Neuronal stem cell (in vitro differentiated cells): Measurements from ENCODE around the gene MAGI1.
A peak's percentile ranks its signal among the peaks of the same experiment; 100 is the strongest.

Source experiments
- DNase-seq: peaks from one replicate; pipeline ENCODE4 v3.0.0-alpha.2; 2013; ENCODE audit warnings: low spot score
- H2AFZ ChIP-seq: one replicate; pipeline ENCODE4 v1.6.1; 2013; ENCODE audit warnings: mild to moderate bottlenecking, low read length, inconsistent platforms
- H2AK5ac ChIP-seq: 2 replicates; pipeline ENCODE4 v1.6.1; 2013; ENCODE audit warnings: low read depth, mild to moderate bottlenecking, inconsistent platforms, low read length, moderate library complexity, mixed read lengths
- H2BK120ac ChIP-seq: 2 replicates; pipeline ENCODE4 v1.6.1; 2013; ENCODE audit warnings: low read depth, mild to moderate bottlenecking, inconsistent platforms, low read length, moderate library complexity, mixed read lengths
- H2BK12ac ChIP-seq: one replicate; pipeline ENCODE4 v1.6.1; 2013; ENCODE audit warnings: low read length, inconsistent platforms
- H2BK15ac ChIP-seq: 2 replicates; pipeline ENCODE4 v1.6.1; 2013; ENCODE audit warnings: mild to moderate bottlenecking, low read length, inconsistent platforms, mixed read lengths
- H2BK5ac ChIP-seq: one replicate; pipeline ENCODE4 v1.6.1; 2013; ENCODE audit warnings: inconsistent platforms, mild to moderate bottlenecking, low read length, moderate library complexity
- H3K14ac ChIP-seq: one replicate; pipeline ENCODE4 v1.6.1; 2013; ENCODE audit warnings: low read length, inconsistent platforms
- H3K18ac ChIP-seq: 2 replicates; pipeline ENCODE4 v1.6.1; 2013; ENCODE audit warnings: low read length, inconsistent platforms
- H3K23ac ChIP-seq: 2 replicates; pipeline ENCODE4 v1.6.1; 2013; ENCODE audit warnings: low read depth, mild to moderate bottlenecking, mixed read lengths, low read length, inconsistent platforms; ENCODE audit not compliant: poor library complexity
- H3K27ac ChIP-seq: replicated peaks from 3 replicates; pipeline ENCODE4 v1.5.1; 2013; ENCODE audit warnings: low read length, inconsistent platforms
- H3K27me3 ChIP-seq, 3 experiments: 2 replicates each; pipeline ENCODE4 v1.6.1; 2013; ENCODE audit warnings: low read length in 3 of 3, mild to moderate bottlenecking in 2 of 3, inconsistent platforms in 1 of 3, low read depth in 1 of 3, mixed read lengths in 1 of 3, moderate library complexity in 1 of 3; ENCODE audit not compliant: control insufficient read depth in 3 of 3, insufficient read depth in 3 of 3
- H3K36me3 ChIP-seq, 2 donors: replicated peaks in 1 of 2; 2 replicates each; pipeline ENCODE4 v1.6.1; 2013; ENCODE audit warnings: low read length in 2 of 2; ENCODE audit not compliant: control insufficient read depth in 2 of 2, insufficient read depth in 2 of 2
- H3K4ac ChIP-seq: 2 replicates; pipeline ENCODE4 v1.6.1; 2013; ENCODE audit warnings: inconsistent platforms, mild to moderate bottlenecking, low read length, moderate library complexity
- H3K4me1 ChIP-seq, 2 donors: 1 replicate in 1 of 2; 2 replicates in 1 of 2; pipeline ENCODE4 v1.6.1; 2013; ENCODE audit warnings: low read length in 2 of 2, low read depth in 1 of 2; ENCODE audit not compliant: control insufficient read depth in 2 of 2, insufficient read depth in 1 of 2
- H3K4me2 ChIP-seq: one replicate; pipeline ENCODE4 v1.6.1; 2013; ENCODE audit warnings: mild to moderate bottlenecking, low read length, inconsistent platforms; ENCODE audit not compliant: insufficient read depth, poor library complexity, severe bottlenecking
- H3K4me3 ChIP-seq, 2 donors: 2 replicates each; pipeline ENCODE4 v1.5.1; 2013; ENCODE audit warnings: low read length in 2 of 2, mild to moderate bottlenecking in 2 of 2, inconsistent platforms in 1 of 2, moderate library complexity in 1 of 2
- H3K79me1 ChIP-seq: one replicate; pipeline ENCODE4 v1.6.1; 2013; ENCODE audit warnings: low read depth, mild to moderate bottlenecking, inconsistent platforms, low read length, moderate library complexity
- H3K9ac ChIP-seq: one replicate; pipeline ENCODE4 v1.6.1; 2013; ENCODE audit warnings: mild to moderate bottlenecking, low read depth, low read length, inconsistent platforms; ENCODE audit not compliant: poor library complexity
- H3K9me3 ChIP-seq, 2 donors: replicated peaks in 1 of 2; 2 replicates each; pipeline versions ENCODE3 to v1.6.1; 2013; ENCODE audit warnings: low read length in 2 of 2, mild to moderate bottlenecking in 2 of 2, inconsistent platforms in 1 of 2, low read depth in 1 of 2, mixed read lengths in 1 of 2, moderate library complexity in 1 of 2; ENCODE audit not compliant: control insufficient read depth in 2 of 2, insufficient read depth in 1 of 2
- H4K8ac ChIP-seq: one replicate; pipeline ENCODE4 v1.6.1; 2013; ENCODE audit warnings: low read depth, mild to moderate bottlenecking, inconsistent platforms, low read length, moderate library complexity
- H4K91ac ChIP-seq: one replicate; pipeline ENCODE4 v1.6.1; 2013; ENCODE audit warnings: low read length, low read depth, mild to moderate bottlenecking, inconsistent platforms; ENCODE audit not compliant: poor library complexity
- WGBS, 2 donors: extraction: QIAGEN DNeasy Blood & Tissue Kit; methylation state at CpG; one replicate each; pipeline ENCODE4 v1.1.7; 2013; ENCODE audit warnings: missing lambda C conversion rate in 2 of 2, mixed read lengths in 1 of 2; ENCODE audit not compliant: insufficient read length in 2 of 2, insufficient replicate concordance in 1 of 2; ENCODE audit errors: extremely low coverage in 2 of 2; 5-methylcytosine and 5-hydroxymethylcytosine counted together

Gene MAGI1

GRCh38 chr3:66010739-66011655 is 27.7 kb downstream of the MAGI1 start:
- Histone ChIP-seq H2BK15ac (no peak overlapping the region), H3K4me3 (no peak overlapping the region), H2BK12ac (no peak overlapping the region), H3K79me1 (no peaks in the 10 kb centered on the region), H2AK5ac (no peak overlapping the region), H3K4ac (no peak overlapping the region), H3K27ac (no peak overlapping the region), H4K91ac (no peak overlapping the region), H3K9ac (no peak overlapping the region), H3K36me3 (no peaks in the 10 kb centered on the region), H2AFZ (no peak overlapping the region), H2BK120ac (no peak overlapping the region), H3K27me3 (no peaks in the 10 kb centered on the region), H2BK5ac (no peak overlapping the region), H3K4me1 (peaks cover 0 to 10% of the 10 kb centered on the region in 2 donors), H4K8ac (no peak overlapping the region), H3K18ac (peak overlapping the region; percentile 32), H3K9me3 (no peaks in the 10 kb centered on the region), H3K14ac (no peak overlapping the region), H3K4me2 (no peak overlapping the region), H3K23ac (no peak overlapping the region)
- no CpG with 5 or more reads among the region's 10 CpGs for WGBS, 2 donors
- no peak for DNase-seq

GRCh38 chr3:66010348-66010738 is 28.4 kb downstream of the MAGI1 start:
- H3K18ac ChIP-seq: no peak overlapping the region

DNA sequence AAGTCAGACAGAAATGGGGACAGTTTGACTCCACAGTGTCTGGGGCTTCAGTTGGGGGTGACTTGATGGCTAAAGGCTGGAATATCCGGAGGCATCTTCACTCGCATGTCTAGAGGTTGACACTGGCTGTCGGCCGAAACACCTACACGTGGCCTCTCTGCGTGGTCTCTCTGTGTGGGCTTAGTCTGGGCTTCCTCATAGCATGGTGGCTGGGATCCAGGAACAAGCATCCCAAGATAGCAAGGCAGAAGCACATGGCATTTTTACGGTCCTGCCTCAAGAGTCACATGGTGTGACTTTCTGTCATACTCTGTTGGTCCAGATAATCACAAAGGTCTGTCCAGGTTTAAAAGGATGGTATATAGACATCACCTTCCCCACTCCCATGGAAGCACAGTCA is 34.5 kb downstream of the MAGI1 start:
- no peak overlapping the region for H3K4ac ChIP-seq
- no peak overlapping the region for H3K27ac ChIP-seq
- no peaks in the 10 kb centered on the region for H3K27me3 ChIP-seq
- no peak overlapping the region for H3K18ac ChIP-seq
- no peak overlapping the region for H3K4me3 ChIP-seq
- no peaks in the 10 kb centered on the region for H3K36me3 ChIP-seq
- H2BK5ac ChIP-seq: no peak overlapping the region
- H4K91ac ChIP-seq: no peak overlapping the region
- no peak overlapping the region for H3K23ac ChIP-seq
- no CpG with 5 or more reads among the region's 7 CpGs for WGBS, 2 donors
- H3K9me3 ChIP-seq: no peaks in the 10 kb centered on the region
- H2BK15ac ChIP-seq: no peak overlapping the region
- no peak overlapping the region for H2AK5ac ChIP-seq
- no peak overlapping the region for H2AFZ ChIP-seq
- DNase-seq: no peak
- no peaks in the 10 kb centered on the region for H3K79me1 ChIP-seq
- H3K4me2 ChIP-seq: no peak overlapping the region
- H3K4me1 ChIP-seq: peaks cover 0 to 2% of the 10 kb centered on the region in 2 donors
- H2BK120ac ChIP-seq: no peak overlapping the region
- H3K14ac ChIP-seq: no peak overlapping the region
- no peak overlapping the region for H3K9ac ChIP-seq
- no peak overlapping the region for H2BK12ac ChIP-seq
- H4K8ac ChIP-seq: no peak overlapping the region

More at GRCh38 chr3:66010348-66010738, 28.4 kb downstream of the MAGI1 start:
- Histone ChIP-seq H3K4me2 (no peak overlapping the region), H3K9me3 (no peaks in the 10 kb centered on the region), H3K36me3 (no peaks in the 10 kb centered on the region), H2BK15ac (no peak overlapping the region), H4K8ac (no peak overlapping the region), H3K9ac (no peak overlapping the region), H2BK12ac (no peak overlapping the region), H3K4me1 (peaks cover 0 to 10% of the 10 kb centered on the region in 2 donors), H4K91ac (no peak overlapping the region), H3K27me3 (no peaks in the 10 kb centered on the region), H2BK5ac (no peak overlapping the region), H3K4ac (no peak overlapping the region), H3K23ac (no peak overlapping the region), H3K4me3 (no peak overlapping the region), H2BK120ac (no peak overlapping the region), H3K14ac (no peak overlapping the region), H2AFZ (no peak overlapping the region), H2AK5ac (no peak overlapping the region), H3K27ac (no peak overlapping the region), H3K79me1 (no peaks in the 10 kb centered on the region)
- no CpG with 5 or more reads among the region's 4 CpGs for WGBS, 2 donors
- no peak for DNase-seq

- Histone ChIP-seq H2BK15ac (no peak overlapping the region), H4K91ac (no peak overlapping the region), H3K4me2 (no peak overlapping the region), H2AK5ac (no peak overlapping the region), H3K4ac (no peak overlapping the region), H2BK5ac (no peak overlapping the region), H3K23ac (no peak overlapping the region), H3K9ac (no peak overlapping the region), H2AFZ (no peak overlapping the region), H2BK12ac (no peak overlapping the region), H3K4me3 (no peak overlapping the region), H3K36me3 (no peaks in the 10 kb centered on the region), H2BK120ac (no peak overlapping the region), H3K9me3 (no peaks in the 10 kb centered on the region), H3K27ac (no peak overlapping the region), H3K14ac (no peak overlapping the region), H3K4me1 (peaks cover 0 to 2% of the 10 kb centered on the region in 2 donors), H4K8ac (no peak overlapping the region), H3K79me1 (no peaks in the 10 kb centered on the region), H3K18ac (no peak overlapping the region), H3K27me3 (no peaks in the 10 kb centered on the region)
- whole genome bisulfite sequencing, 2 donors: no CpG with 5 or more reads among the region's 3 CpGs
- DNase-seq: no peak
Measured at GRCh38 chr3:66001626-66002025, 37.1 kb downstream of the MAGI1 start.
